ENCODE measurements around the gene PDE4D. TPM values are rescaled to one million over a fixed set of nuclear protein-coding genes. Genes with fewer than 3 reads are reported as not detected.

Gene PDE4D
- total RNA-seq, 1 experiment from 2014 or later = 15.0 TPM

GRCh38 chr5:59293700-59294099 is 599.8 kb downstream of the PDE4D start:
- DNase-seq (ENCODE audit: low spot score) = no peak

- DNase-seq (ENCODE audit: low spot score) = no peak
These were observed 601.6 kb downstream of the PDE4D start for GRCh38 chr5:59291941-59292340.

- DNase-seq (ENCODE audit: low spot score) = no peak
These were observed 605.6 kb downstream of the PDE4D start for GRCh38 chr5:59287884-59288283.

GRCh38 chr5:59287361-59287760 is 606.2 kb downstream of the PDE4D start:
- no peak for DNase-seq (ENCODE audit: low spot score)

GRCh38 chr5:59286510-59286909 is 607.0 kb downstream of the PDE4D start:
- no peak for DNase-seq (ENCODE audit: low spot score)

- no peak for DNase-seq (ENCODE audit: low spot score)
These were observed 608.1 kb downstream of the PDE4D start for GRCh38 chr5:59285300-59286016.

GRCh38 chr5:59282726-59283125 is 610.8 kb downstream of the PDE4D start:
- no peak for DNase-seq (ENCODE audit: low spot score)

- DNase-seq (ENCODE audit: low spot score) = no peak
These were observed 613.5 kb downstream of the PDE4D start for GRCh38 chr5:59279979-59280378.

GRCh38 chr5:59276917-59277372 is 616.6 kb downstream of the PDE4D start:
- peak; percentile 78 for DNase-seq (ENCODE audit: low spot score)

- DNase-seq (ENCODE audit: low spot score) = peak; percentile 63
These were observed 617.2 kb downstream of the PDE4D start for GRCh38 chr5:59276325-59276675.

GRCh38 chr5:59275510-59276324 is 617.8 kb downstream of the PDE4D start:
- peak; percentile 84 for DNase-seq (ENCODE audit: low spot score)

- no peak for DNase-seq (ENCODE audit: low spot score)
These were observed 618.4 kb downstream of the PDE4D start for GRCh38 chr5:59275170-59275509.

GRCh38 chr5:59274106-59274636 is 619.4 kb downstream of the PDE4D start:
- DNase-seq (ENCODE audit: low spot score) = peak; percentile 46

- DNase-seq (ENCODE audit: low spot score) = peak; percentile 39
These were observed 620.6 kb downstream of the PDE4D start for GRCh38 chr5:59272809-59273427.

- DNase-seq (ENCODE audit: low spot score) = no peak
These were observed 624.6 kb downstream of the PDE4D start for GRCh38 chr5:59268756-59269415.

- DNase-seq (ENCODE audit: low spot score) = no peak
These were observed 626.5 kb downstream of the PDE4D start for GRCh38 chr5:59267033-59267432.

GRCh38 chr5:59266410-59266809 is 627.1 kb downstream of the PDE4D start:
- DNase-seq (ENCODE audit: low spot score) = peak; percentile 85

GRCh38 chr5:59264639-59265245 is 628.8 kb downstream of the PDE4D start:
- peak; percentile 54 for DNase-seq (ENCODE audit: low spot score)

- DNase-seq (ENCODE audit: low spot score) = no peak
These were observed 629.5 kb downstream of the PDE4D start for GRCh38 chr5:59264013-59264412.

GRCh38 chr5:59261969-59262368 is 631.6 kb downstream of the PDE4D start:
- no peak for DNase-seq (ENCODE audit: low spot score)

GRCh38 chr5:59260973-59261372 is 632.6 kb downstream of the PDE4D start:
- DNase-seq (ENCODE audit: low spot score) = no peak
